ENCODE results near the gene HMX1. TPM values are rescaled to one million over a fixed set of nuclear protein-coding genes. Genes with fewer than 3 reads are reported as not detected.

HMX1 gene
- total RNA-seq, 4 donors from 2014 or later: 0.17 TPM; not detected in 3

GRCh38 chr4:8830611-8831200, 40.9 kb downstream of the HMX1 start:
- TF ChIP-seq CTCF (IDR thresholded peaks at IDR 0.05) (no peak), POLR2A (IDR thresholded peaks at IDR 0.05; ENCODE audit: low read depth) (no peak), POLR2AphosphoS5 (IDR thresholded peaks at IDR 0.05) (no peak), EP300 (IDR thresholded peaks at IDR 0.05) (no peak)

GRCh38 chr4:8830056-8830455, 41.6 kb downstream of the HMX1 start:
- Histone ChIP-seq H3K4me3 (no peak overlapping the region), H3K27me3 (peaks cover 0 to 44% (median 0%) of the 10 kb centered on the region in 4 donors), H3K9me3 (no peaks in the 10 kb centered on the region), H3K4me1 (no peaks in the 10 kb centered on the region), H3K27ac (replicated peaks in 1 of 4) (no peak overlapping the region), H3K36me3 (no peaks in the 10 kb centered on the region)
- DNase-seq (ENCODE audit: extremely low spot score): no peak
- intact Hi-C loops (cut with DNase I): no loop called here
- TF ChIP-seq POLR2AphosphoS5 (IDR thresholded peaks at IDR 0.05) (no peak), POLR2A (IDR thresholded peaks at IDR 0.05; ENCODE audit: low read depth) (no peak), EP300 (IDR thresholded peaks at IDR 0.05) (no peak), CTCF (IDR thresholded peaks at IDR 0.05) (no peak)
- 58% methylated on average over 4 of the region's 7 CpGs for WGBS

More at GRCh38 chr4:8830611-8831200, 40.9 kb downstream of the HMX1 start:
- WGBS: 80% methylated on average over 11 of the region's 11 CpGs
- DNase-seq (ENCODE audit: extremely low spot score): no peak
- H3K4me1 ChIP-seq: no peaks in the 10 kb centered on the region
- no peak overlapping the region for H3K27ac ChIP-seq (replicated peaks in 1 of 4)
- H3K36me3 ChIP-seq: no peaks in the 10 kb centered on the region
- H3K27me3 ChIP-seq: peaks cover 0 to 48% (median 0%) of the 10 kb centered on the region in 4 donors
- H3K9me3 ChIP-seq: no peaks in the 10 kb centered on the region
- H3K4me3 ChIP-seq: no peak overlapping the region
- intact Hi-C loops (cut with DNase I): no loop called here

- no peak for DNase-seq (ENCODE audit: extremely low spot score)
- WGBS: 85% methylated on average over 2 of the region's 2 CpGs
- Histone ChIP-seq H3K27me3 (peaks cover 0 to 39% (median 0%) of the 10 kb centered on the region in 4 donors), H3K36me3 (no peaks in the 10 kb centered on the region), H3K4me3 (no peak overlapping the region), H3K4me1 (no peaks in the 10 kb centered on the region), H3K9me3 (peaks cover 0 to 1% (median 0%) of the 10 kb centered on the region in 4 donors), H3K27ac (replicated peaks in 1 of 4) (no peak overlapping the region)
- intact Hi-C loops (cut with DNase I): no loop called here
- TF ChIP-seq EP300 (IDR thresholded peaks at IDR 0.05) (no peak), POLR2A (IDR thresholded peaks at IDR 0.05; ENCODE audit: low read depth) (no peak), CTCF (IDR thresholded peaks at IDR 0.05) (no peak), POLR2AphosphoS5 (IDR thresholded peaks at IDR 0.05) (no peak)
Measured at GRCh38 chr4:8829584-8829983, 42.1 kb downstream of the HMX1 start.

- Histone ChIP-seq H3K4me3 (no peak overlapping the region), H3K27me3 (peaks cover 0 to 32% (median 0%) of the 10 kb centered on the region in 4 donors), H3K9me3 (peaks cover 0 to 8% (median 0%) of the 10 kb centered on the region in 4 donors), H3K4me1 (no peaks in the 10 kb centered on the region), H3K27ac (replicated peaks in 1 of 4) (no peak overlapping the region), H3K36me3 (no peaks in the 10 kb centered on the region)
- intact Hi-C loops (cut with DNase I): no loop called here
- DNase-seq (ENCODE audit: extremely low spot score): no peak
- 87% methylated on average over 4 of the region's 4 CpGs for WGBS
- TF ChIP-seq POLR2AphosphoS5 (IDR thresholded peaks at IDR 0.05): no peak
- TF ChIP-seq CTCF (IDR thresholded peaks at IDR 0.05): no peak
- TF ChIP-seq POLR2A (IDR thresholded peaks at IDR 0.05; ENCODE audit: low read depth): no peak
- no peak for TF ChIP-seq EP300 (IDR thresholded peaks at IDR 0.05)
Measured at GRCh38 chr4:8828869-8829268, 42.8 kb downstream of the HMX1 start.
